HFFc6 (cell line): Measurements from ENCODE around the gene DHRS4L2. TPM values are rescaled to one million over a fixed set of nuclear protein-coding genes. Genes with fewer than 3 reads are reported as not detected.

Experiments
- total RNA-seq, 6 experiments: library from RNA; stranded (reverse); fragmentation: NEBNext Ultra II Directional; extraction: Animal tissue kit (Norgen Biotek cat#: 25700); gene quantifications; 2 replicates in 1 of 6; 3 replicates in 5 of 6; pipeline ENCODE4 v1.2.3, GENCODE V29; 2021

The DHRS4L2 gene
- total RNA-seq, 6 experiments from 2014 or later = 18.8 to 25.4 (median 23.5) TPM

Other genes starting within 250 kb of the DHRS4L2 start
- gene DHRS4, start 35.2 kb upstream of the DHRS4L2 start, total RNA-seq = 10 to 100 TPM; 19.8 to 30.7 (median 24.9) TPM
- gene CARMIL3, start 63.1 kb downstream of the DHRS4L2 start, total RNA-seq = not detected
- gene CPNE6, start 82.6 kb downstream of the DHRS4L2 start, total RNA-seq = not detected
- gene PCK2, start 105.4 kb downstream of the DHRS4L2 start, total RNA-seq = 10 to 100 TPM; 19.9 to 27.6 (median 24.0) TPM
- gene DCAF11, start 125.8 kb downstream of the DHRS4L2 start, total RNA-seq = 10 to 100 TPM; 28.1 to 36.3 (median 32.1) TPM
- gene NRL, start 126.0 kb downstream of the DHRS4L2 start, total RNA-seq = under 1 TPM; 0.26 to 0.85 (median 0.49) TPM
- not detected for gene FITM1, start 141.7 kb downstream of the DHRS4L2 start, total RNA-seq
- 100 to 1,000 TPM in 4 of 6 experiments, 10 to 100 TPM in 2; 88.4 to 120 (median 113) TPM for gene PSME1, start 147.3 kb downstream of the DHRS4L2 start, total RNA-seq
- gene EMC9, start 152.7 kb downstream of the DHRS4L2 start, total RNA-seq = 10 to 100 TPM; 13.2 to 17.0 (median 15.3) TPM
- gene PSME2, start 157.7 kb downstream of the DHRS4L2 start, total RNA-seq = 100 to 1,000 TPM; 108 to 143 (median 136) TPM
- gene RNF31, start 158.6 kb downstream of the DHRS4L2 start, total RNA-seq = 10 to 100 TPM; 38.5 to 53.6 (median 47.2) TPM
- gene IRF9, start 172.3 kb downstream of the DHRS4L2 start, total RNA-seq = 10 to 100 TPM; 23.6 to 38.8 (median 32.3) TPM
- 1 to 10 TPM; 2.9 to 3.9 (median 3.2) TPM for gene REC8, start 183.2 kb downstream of the DHRS4L2 start, total RNA-seq
- 10 to 100 TPM; 70.4 to 85.2 (median 79.4) TPM for gene IPO4, start 199.9 kb downstream of the DHRS4L2 start, total RNA-seq
- 10 to 100 TPM; 68.1 to 80.4 (median 71.0) TPM for gene TM9SF1, start 206.5 kb downstream of the DHRS4L2 start, total RNA-seq
- gene TSSK4, start 216.8 kb downstream of the DHRS4L2 start, total RNA-seq = under 1 TPM in 2 of 6 experiments, not detected in 4; 0.16 to 0.45 TPM
- gene CHMP4A, start 224.6 kb downstream of the DHRS4L2 start, total RNA-seq = 10 to 100 TPM; 32.4 to 41.1 (median 38.8) TPM
- gene MDP1, start 227.1 kb downstream of the DHRS4L2 start, total RNA-seq = 10 to 100 TPM in 5 of 6 experiments, 1 to 10 TPM in 1; 9.8 to 14.4 (median 12.3) TPM
- 100 to 1,000 TPM; 309 to 401 (median 372) TPM for gene NEDD8, start 243.4 kb downstream of the DHRS4L2 start, total RNA-seq
- 10 to 100 TPM; 70.6 to 76.7 (median 73.6) TPM for gene GMPR2, start 244.0 kb downstream of the DHRS4L2 start, total RNA-seq